WTC11 (cell line): ENCODE measurements around the gene PCSK5. TPM values are rescaled to one million over a fixed set of nuclear protein-coding genes. Genes with fewer than 3 reads are reported as not detected.
"Not testable (repeated sequence)": the region's sequence is repeated elsewhere in the genome, so short reads cannot be mapped to it uniquely, and the experiment has no call there.

Source experiments
- ATAC-seq: fragments of 200-7000 bp; cut with Tn5 transposase; 2 replicates; pipeline ENCODE4 v1.10.0; 2021; ENCODE audit warnings: mild to moderate bottlenecking, moderate library complexity
- CTCF ChIA-PET: fragments of 300-600 bp; sonication (Branson Sonifier 250); formaldehyde crosslinking; loops from one replicate; lab custom pipeline; 2021; ENCODE audit warnings: antibody characterized with exemption; lab: Charles Lee
- POLR2A ChIA-PET: fragments of 350-600 bp; sonication (Branson Sonifier 250); formaldehyde crosslinking; loops from one replicate; lab custom pipeline; 2021; ENCODE audit warnings: antibody characterized with exemption; lab: Charles Lee
- DNase-seq: peaks from one replicate; pipeline ENCODE4 v3.0.0; 2021; ENCODE audit warnings: low spot score
- H3K27ac Mint-ChIP-seq: 2 replicates; pipeline ENCODE4 v1.8.0; 2021; ENCODE audit warnings: mixed read lengths
- H3K27me3 Mint-ChIP-seq: 2 replicates; pipeline ENCODE4 v1.8.0; 2021; ENCODE audit warnings: low read depth, mild to moderate bottlenecking, moderate library complexity, mixed read lengths
- H3K36me3 Mint-ChIP-seq: 2 replicates; pipeline ENCODE4 v1.8.0; 2021; ENCODE audit warnings: mixed read lengths
- H3K4me1 Mint-ChIP-seq: 2 replicates; pipeline ENCODE4 v1.8.0; 2022; ENCODE audit warnings: mixed read lengths
- H3K4me3 Mint-ChIP-seq: 2 replicates; pipeline ENCODE4 v1.8.0; 2021; ENCODE audit warnings: mild to moderate bottlenecking, moderate library complexity, mixed read lengths
- H3K9me3 Mint-ChIP-seq: 2 replicates; pipeline ENCODE4 v1.8.0; 2021; ENCODE audit warnings: mixed read lengths
- ATF1 ChIP-seq: sonication (generic); formaldehyde crosslinking; IDR thresholded peaks from 2 replicates; pipeline ENCODE4 v1.8.1; 2023; ENCODE audit warnings: mild to moderate bottlenecking, moderate library complexity, missing genetic modification reagents
- CBFB ChIP-seq: sonication (generic); formaldehyde crosslinking; IDR thresholded peaks from 2 replicates; pipeline ENCODE4 v1.8.1; 2022; ENCODE audit warnings: mild to moderate bottlenecking, low read depth, missing genetic modification reagents
- CREB1 ChIP-seq: sonication (generic); formaldehyde crosslinking; IDR thresholded peaks from 2 replicates; pipeline ENCODE4 v1.8.0; 2023; ENCODE audit warnings: mild to moderate bottlenecking, missing genetic modification reagents
- EMX1 ChIP-seq: fragments of 250-450 bp; sonication (Bioruptor Pico); IDR thresholded peaks from 2 replicates; pipeline ENCODE4 v1.8.0; 2021; ENCODE audit warnings: mild to moderate bottlenecking
- FOXJ3 ChIP-seq: sonication (generic); formaldehyde crosslinking; IDR thresholded peaks from 2 replicates; pipeline ENCODE4 v1.9.0; 2021; ENCODE audit warnings: missing genetic modification reagents, mild to moderate bottlenecking, borderline replicate concordance
- FOXK1 ChIP-seq: sonication (generic); formaldehyde crosslinking; IDR thresholded peaks from 2 replicates; pipeline ENCODE4 v1.8.0; 2022; ENCODE audit warnings: mild to moderate bottlenecking, moderate library complexity, missing genetic modification reagents
- FOXP1 ChIP-seq: sonication (generic); formaldehyde crosslinking; IDR thresholded peaks from 2 replicates; pipeline ENCODE4 v1.8.0; 2022; ENCODE audit warnings: missing genetic modification reagents, mild to moderate bottlenecking, moderate library complexity, borderline replicate concordance
- GABPB1 ChIP-seq: sonication (generic); formaldehyde crosslinking; IDR thresholded peaks from 2 replicates; pipeline ENCODE4 v1.8.1; 2023; ENCODE audit warnings: mild to moderate bottlenecking, missing genetic modification reagents
- MXD4 ChIP-seq: fragments of 250-450 bp; sonication (Bioruptor Pico); IDR thresholded peaks from 2 replicates; pipeline ENCODE4 v1.8.0; 2021; ENCODE audit warnings: mild to moderate bottlenecking, moderate library complexity, borderline replicate concordance
- NFATC4 ChIP-seq: fragments of 250-450 bp; sonication (Bioruptor Pico); IDR thresholded peaks from 2 replicates; pipeline ENCODE4 v1.9.0; 2021; ENCODE audit warnings: mild to moderate bottlenecking
- NR3C1 ChIP-seq: sonication (generic); formaldehyde crosslinking; conservative IDR thresholded peaks from 2 replicates; pipeline ENCODE4 v1.8.1; 2023; ENCODE audit warnings: low read depth, mild to moderate bottlenecking, missing genetic modification reagents
- RELA ChIP-seq: sonication (generic); formaldehyde crosslinking; IDR thresholded peaks from 2 replicates; pipeline ENCODE4 v1.8.1; 2022; ENCODE audit warnings: missing genetic modification reagents, mild to moderate bottlenecking, borderline replicate concordance
- SOX15 ChIP-seq: fragments of 250-450 bp; sonication (Bioruptor Pico); IDR thresholded peaks from 2 replicates; pipeline ENCODE4 v1.9.0; 2021; ENCODE audit warnings: mild to moderate bottlenecking
- SP1 ChIP-seq: sonication (generic); formaldehyde crosslinking; conservative IDR thresholded peaks from 2 replicates; pipeline ENCODE4 v1.8.1; 2022; ENCODE audit warnings: missing genetic modification reagents
- TCF7 ChIP-seq: sonication (generic); formaldehyde crosslinking; IDR thresholded peaks from 2 replicates; pipeline ENCODE4 v1.8.0; 2022; ENCODE audit warnings: mild to moderate bottlenecking, low read depth, missing genetic modification reagents, moderate library complexity
- ZNF121 ChIP-seq: sonication (generic); formaldehyde crosslinking; IDR thresholded peaks from 2 replicates; pipeline ENCODE4 v1.8.0; 2023; ENCODE audit warnings: missing genetic modification reagents
- total RNA-seq: library from RNA; stranded (reverse); gene quantifications from 3 replicates; pipeline ENCODE4 v1.2.3, GENCODE V29; 2021
- TF ChIP-seq, protein P1 (sequence below): fragments of 250-450 bp; sonication (Bioruptor Pico); conservative IDR thresholded peaks from 2 replicates; pipeline ENCODE4 v1.9.0; 2021; ENCODE audit warnings: mild to moderate bottlenecking
- TF ChIP-seq, protein P2 (sequence below): sonication (generic); formaldehyde crosslinking; IDR thresholded peaks from 2 replicates; pipeline ENCODE4 v1.8.0; 2022; ENCODE audit warnings: missing genetic modification reagents
- TF ChIP-seq, protein P3 (sequence below): sonication (generic); formaldehyde crosslinking; IDR thresholded peaks from 2 replicates; pipeline ENCODE4 v1.8.1; 2023; ENCODE audit warnings: mild to moderate bottlenecking, missing genetic modification reagents

The PCSK5 gene
- total RNA-seq, 1 experiment from 2014 or later: 30.6 TPM

DNA sequence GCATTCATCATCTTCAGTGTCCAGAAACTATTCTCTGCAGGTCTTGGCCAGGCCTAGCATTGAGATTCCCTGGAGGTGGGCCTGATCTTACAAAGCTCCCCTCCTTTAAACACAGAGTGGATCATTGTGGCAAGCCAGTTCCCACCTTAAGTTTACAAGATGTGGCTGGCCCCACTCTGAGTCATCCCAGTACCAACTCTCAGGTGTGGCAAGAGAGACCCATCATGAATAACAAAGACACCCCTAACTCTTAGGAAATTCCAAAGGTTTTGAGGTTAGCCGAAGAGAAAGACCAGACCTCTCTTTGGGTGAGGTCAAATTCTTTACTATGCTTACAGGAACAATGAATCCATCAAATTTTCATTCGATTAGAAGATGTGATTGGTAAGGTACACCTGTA lies 425.6 kb downstream of the PCSK5 start:
- H3K27me3 Mint-ChIP-seq: no peaks in the 10 kb centered on the region; the same call in 1 of the 2 replicates
- DNase-seq: no peak
- H3K4me3 Mint-ChIP-seq: no peak overlapping the region
- peaks cover 8% of the 10 kb centered on the region for H3K4me1 Mint-ChIP-seq
- H3K27ac Mint-ChIP-seq: peak overlapping the region; percentile 54
- peak; percentile 72 for ATAC-seq
- ChIA-PET POLR2A (interaction anchor here (0.6 kb wide), 1 partner anchor 425 kb away, joined by 3 read pairs; no protein-coding TSS in a partner anchor), CTCF (interaction anchor here (0.6 to 1.3 kb wide), 3 partner anchors 257 to 1123 kb away, joined by 3 to 4 read pairs (median 3); partner anchors contain the start of gene PCSK5)
- 0 out of 2 replicates have a peak, but pooled peaks cover 5% of the 10 kb centered on the region for H3K9me3 Mint-ChIP-seq
- TF ChIP-seq NR3C1 (no peak), SOX15 (CRISPR knock-in tag) (no peak), NFATC4 (CRISPR knock-in tag) (no peak), ATF1 (no peak), FOXJ3 (CRISPR knock-in tag) (no peak), GABPB1 (CRISPR knock-in tag) (no peak), CREB1 (no peak), TCF7 (CRISPR knock-in tag) (no peak)
- TF ChIP-seq, protein P1, sequence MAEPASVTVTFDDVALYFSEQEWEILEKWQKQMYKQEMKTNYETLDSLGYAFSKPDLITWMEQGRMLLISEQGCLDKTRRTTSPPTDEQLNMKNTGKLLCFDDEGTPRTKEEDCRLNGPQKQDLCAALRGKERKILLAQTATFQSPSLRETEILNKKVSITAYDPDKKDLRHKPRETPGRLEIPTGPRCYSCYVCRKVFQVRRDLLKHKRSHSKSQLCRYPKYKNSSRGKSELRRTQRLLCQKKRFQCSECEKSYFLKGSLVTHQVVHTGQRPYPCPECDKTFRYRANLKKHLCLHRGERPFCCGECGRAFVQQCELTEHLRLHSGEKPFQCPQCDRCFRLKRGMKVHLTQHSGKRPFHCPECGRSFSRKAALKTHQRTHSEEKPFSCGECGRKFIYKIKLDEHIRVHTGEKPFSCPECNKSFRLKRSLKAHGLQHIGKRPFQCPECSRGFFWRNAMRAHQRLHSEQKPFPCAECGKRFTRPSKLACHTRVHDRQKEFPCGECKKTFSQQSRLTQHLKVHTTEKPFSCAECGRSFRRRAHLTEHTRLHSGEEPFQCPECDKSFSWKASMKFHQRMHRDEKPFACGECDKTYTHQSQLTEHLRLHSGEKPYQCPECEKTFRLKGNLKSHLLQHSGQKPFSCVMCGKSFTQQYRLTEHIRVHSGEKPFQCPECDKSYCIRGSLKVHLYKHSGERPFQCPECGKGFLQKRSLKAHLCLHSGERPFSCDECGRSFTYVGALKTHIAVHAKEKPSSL (CRISPR knock-in tag): no peak
- H3K36me3 Mint-ChIP-seq: no peaks in the 10 kb centered on the region

DNA sequence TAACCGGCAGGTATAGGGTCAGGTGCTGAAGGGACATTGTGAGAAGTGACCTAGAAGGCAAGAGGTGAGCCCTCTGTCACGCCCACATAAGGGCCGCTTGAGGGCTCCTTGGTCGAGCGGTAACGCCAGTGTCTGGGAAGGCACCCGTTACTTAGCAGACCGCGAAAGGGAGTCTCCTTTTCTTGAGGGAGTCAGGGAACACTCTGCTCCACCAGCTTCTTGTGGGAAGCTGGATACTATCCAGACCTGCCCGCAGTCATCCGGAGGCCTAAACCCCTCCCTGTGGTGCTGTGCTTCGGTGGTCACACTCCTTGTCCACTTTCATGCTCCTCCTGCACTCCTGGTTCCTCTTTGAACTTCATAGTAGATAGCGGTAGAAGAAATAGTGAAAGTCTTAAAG lies 429.0 kb downstream of the PCSK5 start:
- H3K9me3 Mint-ChIP-seq, CTCF ChIA-PET, H3K4me3 Mint-ChIP-seq, H3K27me3 Mint-ChIP-seq, POLR2A ChIA-PET, DNase-seq, ATAC-seq, H3K27ac Mint-ChIP-seq, H3K36me3 Mint-ChIP-seq: not testable (repeated sequence)
- peaks cover 23% of the 10 kb centered on the region for H3K4me1 Mint-ChIP-seq

DNA sequence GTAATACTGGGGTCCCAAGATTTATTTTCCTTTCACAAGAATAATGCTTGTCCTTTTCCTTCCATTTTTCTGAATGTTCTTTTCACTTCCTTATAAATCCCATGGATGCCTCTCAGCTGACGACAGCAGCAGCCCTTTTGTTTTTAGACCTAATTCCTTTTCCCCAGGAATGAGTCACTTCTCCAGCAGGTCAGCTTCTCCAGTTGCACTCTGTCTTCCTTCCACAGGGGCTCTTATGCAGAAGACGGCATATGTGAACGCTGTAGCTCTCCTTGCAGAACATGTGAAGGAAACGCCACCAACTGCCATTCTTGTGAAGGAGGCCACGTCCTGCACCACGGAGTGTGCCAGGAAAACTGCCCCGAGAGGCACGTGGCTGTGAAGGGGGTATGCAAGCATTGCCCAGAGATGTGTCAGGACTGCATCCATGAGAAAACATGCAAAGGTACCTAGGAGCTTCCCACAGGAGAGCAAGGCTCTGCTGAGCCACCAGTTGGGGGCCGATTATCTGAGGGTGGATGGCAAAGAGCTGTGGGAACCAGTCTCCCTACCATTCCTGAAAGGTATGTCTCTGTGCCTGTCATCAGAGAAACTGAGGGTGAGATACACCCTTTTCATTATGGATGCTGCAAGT lies 430.8 kb downstream of the PCSK5 start:
- no peak overlapping the region for H3K4me3 Mint-ChIP-seq
- no peaks in the 10 kb centered on the region for H3K36me3 Mint-ChIP-seq
- ATAC-seq (no peak), DNase-seq (no peak)
- CTCF ChIA-PET: no interaction called here
- peaks cover 16% of the 10 kb centered on the region for H3K4me1 Mint-ChIP-seq
- POLR2A ChIA-PET: interaction anchor here (0.7 kb wide), 1 partner anchor 545 kb away, joined by 3 read pairs; no protein-coding TSS in a partner anchor
- no peaks in the 10 kb centered on the region; the same call in 1 of the 2 replicates for H3K27me3 Mint-ChIP-seq
- TF ChIP-seq FOXK1 (CRISPR knock-in tag) (no peak), SP1 (CRISPR knock-in tag) (no peak), FOXP1 (no peak), ATF1 (no peak)
- TF ChIP-seq, protein P2, sequence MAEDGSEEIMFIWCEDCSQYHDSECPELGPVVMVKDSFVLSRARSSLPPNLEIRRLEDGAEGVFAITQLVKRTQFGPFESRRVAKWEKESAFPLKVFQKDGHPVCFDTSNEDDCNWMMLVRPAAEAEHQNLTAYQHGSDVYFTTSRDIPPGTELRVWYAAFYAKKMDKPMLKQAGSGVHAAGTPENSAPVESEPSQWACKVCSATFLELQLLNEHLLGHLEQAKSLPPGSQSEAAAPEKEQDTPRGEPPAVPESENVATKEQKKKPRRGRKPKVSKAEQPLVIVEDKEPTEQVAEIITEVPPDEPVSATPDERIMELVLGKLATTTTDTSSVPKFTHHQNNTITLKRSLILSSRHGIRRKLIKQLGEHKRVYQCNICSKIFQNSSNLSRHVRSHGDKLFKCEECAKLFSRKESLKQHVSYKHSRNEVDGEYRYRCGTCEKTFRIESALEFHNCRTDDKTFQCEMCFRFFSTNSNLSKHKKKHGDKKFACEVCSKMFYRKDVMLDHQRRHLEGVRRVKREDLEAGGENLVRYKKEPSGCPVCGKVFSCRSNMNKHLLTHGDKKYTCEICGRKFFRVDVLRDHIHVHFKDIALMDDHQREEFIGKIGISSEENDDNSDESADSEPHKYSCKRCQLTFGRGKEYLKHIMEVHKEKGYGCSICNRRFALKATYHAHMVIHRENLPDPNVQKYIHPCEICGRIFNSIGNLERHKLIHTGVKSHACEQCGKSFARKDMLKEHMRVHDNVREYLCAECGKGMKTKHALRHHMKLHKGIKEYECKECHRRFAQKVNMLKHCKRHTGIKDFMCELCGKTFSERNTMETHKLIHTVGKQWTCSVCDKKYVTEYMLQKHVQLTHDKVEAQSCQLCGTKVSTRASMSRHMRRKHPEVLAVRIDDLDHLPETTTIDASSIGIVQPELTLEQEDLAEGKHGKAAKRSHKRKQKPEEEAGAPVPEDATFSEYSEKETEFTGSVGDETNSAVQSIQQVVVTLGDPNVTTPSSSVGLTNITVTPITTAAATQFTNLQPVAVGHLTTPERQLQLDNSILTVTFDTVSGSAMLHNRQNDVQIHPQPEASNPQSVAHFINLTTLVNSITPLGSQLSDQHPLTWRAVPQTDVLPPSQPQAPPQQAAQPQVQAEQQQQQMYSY (CRISPR knock-in tag): no peak
- no peak overlapping the region for H3K27ac Mint-ChIP-seq
- H3K9me3 Mint-ChIP-seq: peaks cover 5% of the 10 kb centered on the region; the same call in 1 of the 2 replicates

DNA sequence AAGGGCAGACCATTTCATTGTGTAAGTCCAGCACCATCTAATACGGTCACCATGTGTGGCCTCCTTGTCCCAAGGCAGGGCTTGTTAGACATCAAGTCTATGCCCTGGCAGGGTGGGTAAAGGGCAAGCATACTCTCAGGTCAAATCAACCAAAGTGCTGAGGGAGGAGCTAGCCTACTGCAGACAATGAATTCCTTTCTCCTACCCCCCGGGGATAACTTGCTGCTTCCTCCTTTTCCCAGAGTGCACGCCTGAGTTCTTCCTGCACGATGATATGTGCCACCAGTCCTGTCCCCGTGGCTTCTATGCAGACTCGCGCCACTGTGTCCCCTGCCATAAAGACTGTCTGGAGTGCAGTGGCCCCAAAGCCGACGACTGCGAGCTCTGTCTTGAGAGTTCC lies 432.3 kb downstream of the PCSK5 start:
- Mint-ChIP-seq H3K27ac (no peak overlapping the region), H3K36me3 (no peaks in the 10 kb centered on the region), H3K9me3 (peaks cover 5% of the 10 kb centered on the region; the same call in 1 of the 2 replicates), H3K4me3 (no peak overlapping the region), H3K4me1 (peaks cover 16% of the 10 kb centered on the region), H3K27me3 (no peaks in the 10 kb centered on the region; the same call in 1 of the 2 replicates)
- peak; percentile 70 for ATAC-seq
- CTCF ChIA-PET: interaction anchor here (0.8 kb wide), 1 partner anchor 1137 kb away, joined by 3 read pairs; no protein-coding TSS in a partner anchor
- POLR2A ChIA-PET: no interaction called here
- DNase-seq: no peak
- TF ChIP-seq SOX15 (CRISPR knock-in tag): no peak
- TF ChIP-seq EMX1 (CRISPR knock-in tag): no peak
- no peak for TF ChIP-seq NFATC4 (CRISPR knock-in tag)
- TF ChIP-seq ZNF121: no peak
- TF ChIP-seq RELA: no peak
- TF ChIP-seq CBFB (CRISPR knock-in tag): no peak
- TF ChIP-seq, protein P3, sequence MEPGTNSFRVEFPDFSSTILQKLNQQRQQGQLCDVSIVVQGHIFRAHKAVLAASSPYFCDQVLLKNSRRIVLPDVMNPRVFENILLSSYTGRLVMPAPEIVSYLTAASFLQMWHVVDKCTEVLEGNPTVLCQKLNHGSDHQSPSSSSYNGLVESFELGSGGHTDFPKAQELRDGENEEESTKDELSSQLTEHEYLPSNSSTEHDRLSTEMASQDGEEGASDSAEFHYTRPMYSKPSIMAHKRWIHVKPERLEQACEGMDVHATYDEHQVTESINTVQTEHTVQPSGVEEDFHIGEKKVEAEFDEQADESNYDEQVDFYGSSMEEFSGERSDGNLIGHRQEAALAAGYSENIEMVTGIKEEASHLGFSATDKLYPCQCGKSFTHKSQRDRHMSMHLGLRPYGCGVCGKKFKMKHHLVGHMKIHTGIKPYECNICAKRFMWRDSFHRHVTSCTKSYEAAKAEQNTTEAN (CRISPR knock-in tag): no peak
- TF ChIP-seq MXD4: no peak
